ENCODE results near the gene SUSD6.

Gene SUSD6

DNA sequence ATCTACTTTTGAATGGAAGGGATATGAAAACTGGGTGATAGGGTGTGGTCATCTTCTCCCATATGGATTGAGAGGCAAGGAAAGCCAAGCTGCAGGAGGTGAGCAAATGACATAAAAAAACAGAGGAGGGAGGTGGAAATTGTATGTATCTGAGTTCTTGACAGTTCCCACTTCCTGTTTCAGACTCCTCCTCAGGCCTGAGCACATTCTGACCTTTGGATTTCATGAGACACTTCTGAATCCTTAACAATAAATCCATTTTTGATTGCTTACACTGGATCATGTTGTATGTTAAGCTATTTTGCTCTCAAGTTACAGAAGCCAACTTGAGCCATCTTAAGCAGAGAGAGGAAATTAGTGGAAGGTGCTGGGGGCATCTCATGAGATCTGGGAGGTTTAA lies 143.9 kb downstream of the SUSD6 start:
- Histone ChIP-seq H3K27ac (replicated peaks) (no peak overlapping the region), H3K27me3 (ENCODE audit: insufficient read depth, poor library complexity, severe bottlenecking) (no peaks in the 10 kb centered on the region), H3K4me3 (replicated peaks; ENCODE audit: insufficient read depth, low read length) (no peak overlapping the region)
- no peak for DNase-seq (ENCODE audit: low read depth in 1 of 2, low spot score in 1 of 2)
- TF ChIP-seq, protein P1, sequence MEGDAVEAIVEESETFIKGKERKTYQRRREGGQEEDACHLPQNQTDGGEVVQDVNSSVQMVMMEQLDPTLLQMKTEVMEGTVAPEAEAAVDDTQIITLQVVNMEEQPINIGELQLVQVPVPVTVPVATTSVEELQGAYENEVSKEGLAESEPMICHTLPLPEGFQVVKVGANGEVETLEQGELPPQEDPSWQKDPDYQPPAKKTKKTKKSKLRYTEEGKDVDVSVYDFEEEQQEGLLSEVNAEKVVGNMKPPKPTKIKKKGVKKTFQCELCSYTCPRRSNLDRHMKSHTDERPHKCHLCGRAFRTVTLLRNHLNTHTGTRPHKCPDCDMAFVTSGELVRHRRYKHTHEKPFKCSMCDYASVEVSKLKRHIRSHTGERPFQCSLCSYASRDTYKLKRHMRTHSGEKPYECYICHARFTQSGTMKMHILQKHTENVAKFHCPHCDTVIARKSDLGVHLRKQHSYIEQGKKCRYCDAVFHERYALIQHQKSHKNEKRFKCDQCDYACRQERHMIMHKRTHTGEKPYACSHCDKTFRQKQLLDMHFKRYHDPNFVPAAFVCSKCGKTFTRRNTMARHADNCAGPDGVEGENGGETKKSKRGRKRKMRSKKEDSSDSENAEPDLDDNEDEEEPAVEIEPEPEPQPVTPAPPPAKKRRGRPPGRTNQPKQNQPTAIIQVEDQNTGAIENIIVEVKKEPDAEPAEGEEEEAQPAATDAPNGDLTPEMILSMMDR (IDR thresholded peaks at IDR 0.05; ENCODE audit: insufficient read depth, low read length): no peak
- TF ChIP-seq POLR2AphosphoS5 (IDR thresholded peaks at IDR 0.05; ENCODE audit: low read depth) (no peak), SPI1 (IDR thresholded peaks at IDR 0.05; ENCODE audit: borderline replicate concordance, low read depth) (peak; percentile 54; the same call in 1 of the 2 replicates)

DNA sequence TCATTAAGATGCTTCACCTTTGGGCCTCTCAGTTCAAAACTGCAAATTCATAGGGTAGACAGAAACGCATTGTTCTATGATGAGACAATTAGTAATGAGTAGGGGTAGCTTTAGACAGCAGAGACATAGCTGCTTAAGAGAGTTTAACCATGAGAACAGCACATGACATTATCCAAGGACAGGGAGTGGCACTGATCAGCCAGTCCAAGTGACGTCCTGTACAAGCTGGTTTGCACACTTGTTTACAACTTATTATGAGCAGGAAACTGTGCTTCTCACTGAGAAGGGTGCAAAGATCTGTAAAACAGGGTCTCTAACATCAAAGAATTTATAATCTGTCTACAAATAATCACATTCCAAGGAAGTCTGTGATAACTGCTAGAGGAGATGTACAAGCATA lies 144.4 kb downstream of the SUSD6 start:
- Histone ChIP-seq H3K4me3 (replicated peaks; ENCODE audit: insufficient read depth, low read length) (no peak overlapping the region), H3K27ac (replicated peaks) (no peak overlapping the region), H3K27me3 (ENCODE audit: insufficient read depth, poor library complexity, severe bottlenecking) (no peaks in the 10 kb centered on the region)
- no peak for DNase-seq (ENCODE audit: low read depth in 1 of 2, low spot score in 1 of 2)
- no peak for TF ChIP-seq POLR2AphosphoS5 (IDR thresholded peaks at IDR 0.05; ENCODE audit: low read depth)

DNA sequence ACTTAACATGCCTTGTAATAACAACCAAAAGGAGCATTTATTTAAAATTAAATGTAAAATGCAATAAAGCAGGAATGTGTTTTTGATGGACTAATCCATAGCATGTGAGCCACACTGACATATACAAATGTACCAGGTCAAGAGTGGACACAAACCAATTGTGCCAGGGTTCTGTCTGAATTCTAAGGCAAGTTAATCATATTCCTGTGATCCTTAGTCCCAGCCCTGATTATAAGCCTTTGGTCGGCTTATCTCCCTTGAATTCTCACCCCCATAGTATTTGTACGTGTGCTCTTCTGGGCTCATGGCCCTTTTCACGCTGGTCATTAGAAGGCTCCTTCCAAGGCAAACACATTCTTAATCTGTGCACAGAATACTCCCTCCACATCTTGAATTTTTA lies 144.9 kb downstream of the SUSD6 start:
- TF ChIP-seq, protein P1 (IDR thresholded peaks at IDR 0.05; ENCODE audit: insufficient read depth, low read length): no peak
- TF ChIP-seq GABPA (IDR thresholded peaks at IDR 0.05; ENCODE audit: low read depth): no peak
- TF ChIP-seq SPI1 (IDR thresholded peaks at IDR 0.05; ENCODE audit: borderline replicate concordance, low read depth): no peak
- TF ChIP-seq, protein P2, sequence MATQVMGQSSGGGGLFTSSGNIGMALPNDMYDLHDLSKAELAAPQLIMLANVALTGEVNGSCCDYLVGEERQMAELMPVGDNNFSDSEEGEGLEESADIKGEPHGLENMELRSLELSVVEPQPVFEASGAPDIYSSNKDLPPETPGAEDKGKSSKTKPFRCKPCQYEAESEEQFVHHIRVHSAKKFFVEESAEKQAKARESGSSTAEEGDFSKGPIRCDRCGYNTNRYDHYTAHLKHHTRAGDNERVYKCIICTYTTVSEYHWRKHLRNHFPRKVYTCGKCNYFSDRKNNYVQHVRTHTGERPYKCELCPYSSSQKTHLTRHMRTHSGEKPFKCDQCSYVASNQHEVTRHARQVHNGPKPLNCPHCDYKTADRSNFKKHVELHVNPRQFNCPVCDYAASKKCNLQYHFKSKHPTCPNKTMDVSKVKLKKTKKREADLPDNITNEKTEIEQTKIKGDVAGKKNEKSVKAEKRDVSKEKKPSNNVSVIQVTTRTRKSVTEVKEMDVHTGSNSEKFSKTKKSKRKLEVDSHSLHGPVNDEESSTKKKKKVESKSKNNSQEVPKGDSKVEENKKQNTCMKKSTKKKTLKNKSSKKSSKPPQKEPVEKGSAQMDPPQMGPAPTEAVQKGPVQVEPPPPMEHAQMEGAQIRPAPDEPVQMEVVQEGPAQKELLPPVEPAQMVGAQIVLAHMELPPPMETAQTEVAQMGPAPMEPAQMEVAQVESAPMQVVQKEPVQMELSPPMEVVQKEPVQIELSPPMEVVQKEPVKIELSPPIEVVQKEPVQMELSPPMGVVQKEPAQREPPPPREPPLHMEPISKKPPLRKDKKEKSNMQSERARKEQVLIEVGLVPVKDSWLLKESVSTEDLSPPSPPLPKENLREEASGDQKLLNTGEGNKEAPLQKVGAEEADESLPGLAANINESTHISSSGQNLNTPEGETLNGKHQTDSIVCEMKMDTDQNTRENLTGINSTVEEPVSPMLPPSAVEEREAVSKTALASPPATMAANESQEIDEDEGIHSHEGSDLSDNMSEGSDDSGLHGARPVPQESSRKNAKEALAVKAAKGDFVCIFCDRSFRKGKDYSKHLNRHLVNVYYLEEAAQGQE (IDR thresholded peaks at IDR 0.05; ENCODE audit: insufficient replicate concordance, low read depth): no peak
- TF ChIP-seq POLR2AphosphoS5 (IDR thresholded peaks at IDR 0.05; ENCODE audit: low read depth): no peak
- H3K4me3 ChIP-seq (replicated peaks; ENCODE audit: insufficient read depth, low read length): no peak overlapping the region
- DNase-seq (ENCODE audit: low read depth in 1 of 2, low spot score in 1 of 2): no peak
- no peak overlapping the region for H3K27ac ChIP-seq (replicated peaks)
- H3K27me3 ChIP-seq (ENCODE audit: insufficient read depth, poor library complexity, severe bottlenecking): no peaks in the 10 kb centered on the region

DNA sequence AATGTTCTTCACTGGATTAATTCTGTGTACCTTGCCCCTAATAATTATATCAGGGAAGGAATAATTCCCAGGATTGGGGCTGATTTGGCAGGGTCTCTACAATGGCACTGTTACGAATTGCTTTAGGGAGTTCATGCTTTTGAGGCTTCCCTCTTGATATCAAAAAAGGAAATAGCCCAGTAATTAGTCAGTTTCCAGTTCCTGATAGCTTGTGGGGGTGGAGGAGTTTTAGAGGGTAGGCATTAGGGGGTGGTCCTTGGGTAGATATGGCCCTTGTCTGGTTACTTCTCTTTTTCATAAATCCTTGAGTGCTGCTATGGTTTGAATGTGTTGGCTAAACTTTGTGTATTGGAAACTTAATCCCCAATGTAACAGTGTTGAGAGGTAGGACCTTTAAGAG lies 149.4 kb downstream of the SUSD6 start:
- H3K27ac ChIP-seq (replicated peaks): no peak overlapping the region
- TF ChIP-seq POLR2AphosphoS5 (IDR thresholded peaks at IDR 0.05; ENCODE audit: low read depth): no peak
- H3K27me3 ChIP-seq (ENCODE audit: insufficient read depth, poor library complexity, severe bottlenecking): no peaks in the 10 kb centered on the region
- no peak for DNase-seq (ENCODE audit: low read depth in 1 of 2, low spot score in 1 of 2)
- H3K4me3 ChIP-seq (replicated peaks; ENCODE audit: insufficient read depth, low read length): no peak overlapping the region

DNA sequence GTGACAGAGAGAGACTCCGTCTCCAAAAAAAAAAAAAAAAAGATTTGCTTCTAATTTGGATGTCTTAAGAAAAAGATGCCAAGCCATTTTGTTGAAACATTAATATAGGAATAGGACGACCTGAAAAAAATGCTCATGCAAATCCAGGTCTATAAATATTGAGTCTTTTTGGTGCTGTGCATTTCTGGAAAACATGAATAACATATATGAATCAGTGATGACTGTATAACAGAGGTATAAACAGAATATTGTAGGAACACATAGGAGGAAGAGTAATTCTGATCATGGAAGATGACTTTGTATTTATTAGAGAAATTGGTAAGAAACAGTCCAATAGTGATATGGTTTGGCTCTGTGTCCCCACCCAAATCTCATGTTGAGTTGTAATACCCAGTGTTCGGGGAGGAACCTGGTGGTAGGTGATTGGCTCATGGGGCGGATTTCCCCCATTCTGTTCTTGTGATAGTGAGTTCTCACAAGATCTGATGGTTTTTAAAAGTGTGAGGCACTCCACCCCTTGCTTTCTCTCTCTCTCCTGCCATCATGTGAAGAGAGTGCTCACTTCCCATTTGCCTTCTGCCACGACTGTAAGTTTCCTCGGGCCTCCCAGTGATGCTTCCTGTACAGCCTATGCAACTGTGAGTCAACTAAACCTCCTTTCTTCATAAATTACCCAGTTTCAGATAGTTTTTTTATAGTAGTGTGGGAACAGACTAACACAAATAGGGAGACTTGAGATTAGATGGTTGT lies 152.5 kb downstream of the SUSD6 start:
- peak in 1 of 2 experiments; percentile 2 for DNase-seq (ENCODE audit: low read depth in 1 of 2, low spot score in 1 of 2)
- Histone ChIP-seq H3K4me3 (replicated peaks; ENCODE audit: insufficient read depth, low read length) (no peak overlapping the region), H3K27ac (replicated peaks) (no peak overlapping the region), H3K27me3 (ENCODE audit: insufficient read depth, poor library complexity, severe bottlenecking) (no peaks in the 10 kb centered on the region)
- no peak for TF ChIP-seq SPI1 (IDR thresholded peaks at IDR 0.05; ENCODE audit: borderline replicate concordance, low read depth)
- TF ChIP-seq, protein P1 (IDR thresholded peaks at IDR 0.05; ENCODE audit: insufficient read depth, low read length): no peak
- TF ChIP-seq POLR2AphosphoS5 (IDR thresholded peaks at IDR 0.05; ENCODE audit: low read depth): no peak
- TF ChIP-seq, protein P2 (IDR thresholded peaks at IDR 0.05; ENCODE audit: insufficient replicate concordance, low read depth): no peak
- no peak for TF ChIP-seq GABPA (IDR thresholded peaks at IDR 0.05; ENCODE audit: low read depth)
